GM12873 (cell line): Measurements from ENCODE around the gene PDZD2.

Source experiments
- TF ChIP-seq, protein P1 (sequence below): IDR thresholded peaks from 2 replicates; pipeline ENCODE4 v1.5.1; 2012; ENCODE audit warnings: low read depth, mild to moderate bottlenecking, moderate library complexity, low read length, control low read depth; ENCODE audit not compliant: insufficient read depth; ENCODE audit errors: missing control alignments

The PDZD2 gene

DNA sequence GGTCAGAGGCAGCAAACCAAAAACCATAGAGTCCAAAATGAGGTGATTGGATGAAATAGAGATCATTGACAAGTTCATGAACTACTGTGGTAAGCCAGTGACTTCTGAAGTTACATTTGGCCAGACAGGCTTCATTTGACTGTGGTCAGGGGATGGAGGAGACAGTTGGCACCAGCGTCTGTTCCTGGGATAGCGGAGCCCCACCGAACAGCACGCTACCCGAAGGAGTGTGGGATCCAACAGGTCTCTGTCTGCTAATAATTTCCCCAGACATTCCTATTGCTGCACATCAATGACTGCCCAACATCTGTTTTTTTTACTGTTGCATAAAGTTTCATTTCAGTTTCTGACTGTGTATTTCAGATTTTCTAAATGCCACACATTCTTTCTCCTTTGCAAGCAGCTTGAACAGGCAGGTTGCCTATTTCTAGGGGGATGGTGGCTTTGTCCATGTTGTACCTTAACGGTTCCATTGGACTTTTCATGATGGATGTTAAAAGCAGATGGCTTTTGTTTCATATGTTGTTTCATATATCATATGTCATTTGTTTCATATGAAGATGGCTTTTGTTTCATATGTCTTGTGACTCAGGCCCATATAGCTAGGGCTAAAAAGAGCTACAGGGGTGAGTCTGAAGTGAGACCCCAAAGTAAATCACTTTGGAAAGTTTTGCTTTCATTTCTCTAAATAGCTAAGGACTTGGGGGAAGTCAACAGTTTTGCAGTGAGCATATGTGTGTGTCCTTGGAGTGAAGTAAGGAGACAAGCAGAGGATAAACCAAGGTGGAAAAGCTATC is 354.4 kb downstream of the PDZD2 start:
- TF ChIP-seq, protein P1, sequence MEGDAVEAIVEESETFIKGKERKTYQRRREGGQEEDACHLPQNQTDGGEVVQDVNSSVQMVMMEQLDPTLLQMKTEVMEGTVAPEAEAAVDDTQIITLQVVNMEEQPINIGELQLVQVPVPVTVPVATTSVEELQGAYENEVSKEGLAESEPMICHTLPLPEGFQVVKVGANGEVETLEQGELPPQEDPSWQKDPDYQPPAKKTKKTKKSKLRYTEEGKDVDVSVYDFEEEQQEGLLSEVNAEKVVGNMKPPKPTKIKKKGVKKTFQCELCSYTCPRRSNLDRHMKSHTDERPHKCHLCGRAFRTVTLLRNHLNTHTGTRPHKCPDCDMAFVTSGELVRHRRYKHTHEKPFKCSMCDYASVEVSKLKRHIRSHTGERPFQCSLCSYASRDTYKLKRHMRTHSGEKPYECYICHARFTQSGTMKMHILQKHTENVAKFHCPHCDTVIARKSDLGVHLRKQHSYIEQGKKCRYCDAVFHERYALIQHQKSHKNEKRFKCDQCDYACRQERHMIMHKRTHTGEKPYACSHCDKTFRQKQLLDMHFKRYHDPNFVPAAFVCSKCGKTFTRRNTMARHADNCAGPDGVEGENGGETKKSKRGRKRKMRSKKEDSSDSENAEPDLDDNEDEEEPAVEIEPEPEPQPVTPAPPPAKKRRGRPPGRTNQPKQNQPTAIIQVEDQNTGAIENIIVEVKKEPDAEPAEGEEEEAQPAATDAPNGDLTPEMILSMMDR, result no peak

DNA sequence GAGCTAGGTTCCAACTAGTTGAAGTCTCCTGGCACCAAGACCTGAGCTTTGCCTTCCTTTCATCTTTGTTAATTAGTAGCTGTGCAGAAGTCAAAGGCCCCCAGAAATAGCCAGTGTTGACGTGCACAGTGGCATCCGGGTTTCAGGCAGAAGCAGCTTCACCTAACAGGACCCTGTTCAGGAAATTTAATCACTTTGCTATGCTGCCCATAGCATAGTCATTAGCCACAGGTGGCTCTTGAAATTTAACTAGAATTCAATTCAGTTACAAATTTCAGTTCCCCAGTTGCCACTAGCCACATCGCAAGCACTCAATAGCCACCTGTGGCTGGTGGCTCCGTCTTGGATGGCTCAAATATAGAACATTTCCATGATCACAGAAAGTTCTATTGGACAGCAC is 356.1 kb downstream of the PDZD2 start:
- TF ChIP-seq, protein P1, result no peak

DNA sequence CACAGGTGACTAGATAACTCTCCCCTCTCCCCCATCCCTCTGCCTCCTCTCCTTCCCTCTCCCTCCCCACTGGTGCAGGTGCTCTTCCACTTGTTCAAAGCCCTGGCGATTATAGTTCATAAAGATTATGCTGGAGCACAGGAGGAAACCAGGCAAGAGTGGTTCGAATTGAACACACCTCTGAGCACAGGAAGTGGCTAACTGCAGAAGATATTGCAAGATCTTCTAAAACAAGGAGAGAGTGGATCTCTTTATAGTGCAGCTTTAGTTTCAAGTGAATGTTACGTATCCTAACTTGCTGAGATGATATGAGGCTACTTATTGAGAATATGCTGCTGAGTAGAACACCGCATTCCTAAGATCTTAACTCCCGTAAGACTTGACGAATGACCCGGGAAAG is 356.8 kb downstream of the PDZD2 start:
- TF ChIP-seq, protein P1, result no peak

DNA sequence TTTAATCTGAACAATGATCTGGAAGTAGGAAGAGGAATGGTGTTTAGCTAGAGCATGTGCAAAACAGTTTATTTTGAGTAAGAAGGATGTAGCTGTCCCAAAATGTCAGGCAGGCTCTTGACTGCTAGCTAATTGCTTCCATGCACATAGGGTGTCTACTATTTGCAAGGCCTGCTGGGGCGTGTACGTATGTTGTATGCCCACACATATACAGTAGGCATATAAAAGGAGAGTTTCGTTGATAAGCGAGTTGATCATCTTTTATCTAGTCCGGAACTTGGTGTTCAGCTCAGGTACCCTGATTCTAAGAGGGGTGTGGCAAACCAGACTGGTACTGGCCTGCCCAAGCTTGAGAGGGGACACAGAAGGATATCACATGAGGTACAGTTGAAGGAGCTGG is 358.0 kb downstream of the PDZD2 start:
- TF ChIP-seq, protein P1, result no peak

DNA sequence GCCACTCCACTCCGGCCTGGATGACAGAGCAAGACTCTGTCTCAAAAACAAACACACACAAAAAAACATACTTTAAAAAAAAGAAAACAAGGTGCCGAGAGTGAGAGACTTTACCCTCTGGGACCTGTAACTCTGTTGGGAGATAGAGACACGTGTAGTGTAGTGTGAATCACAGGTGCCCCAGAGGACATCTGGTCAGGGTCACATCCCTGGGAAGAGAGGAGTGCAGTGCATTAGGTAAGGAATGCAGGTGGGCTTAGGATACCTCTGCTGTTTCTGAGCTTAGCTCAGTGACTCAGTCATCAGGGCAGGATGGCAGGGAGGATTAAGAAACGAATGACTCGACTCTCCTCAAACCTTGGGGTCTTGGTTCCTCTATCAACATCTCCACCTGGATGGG is 360.5 kb downstream of the PDZD2 start:
- TF ChIP-seq, protein P1, result no peak

DNA sequence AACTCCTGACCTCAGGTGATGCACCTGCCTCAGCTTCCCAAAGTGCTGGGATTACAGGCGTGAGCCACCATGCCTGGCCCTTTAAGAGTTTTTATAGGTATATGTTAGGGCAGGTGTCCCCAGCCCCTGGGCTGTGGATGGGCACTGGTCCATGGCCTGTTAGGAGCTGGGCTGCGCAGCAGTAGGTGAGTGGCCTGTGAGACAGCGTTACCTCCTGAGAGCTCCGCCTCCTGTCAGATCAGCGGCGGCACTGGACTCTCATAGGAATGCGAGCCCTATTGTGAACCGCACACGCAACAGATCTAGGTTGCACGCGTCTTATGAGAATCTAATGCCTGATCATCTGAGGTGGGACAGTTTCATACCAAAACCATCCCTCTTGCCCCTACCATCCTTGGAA is 361.8 kb downstream of the PDZD2 start:
- TF ChIP-seq, protein P1, result no peak

DNA sequence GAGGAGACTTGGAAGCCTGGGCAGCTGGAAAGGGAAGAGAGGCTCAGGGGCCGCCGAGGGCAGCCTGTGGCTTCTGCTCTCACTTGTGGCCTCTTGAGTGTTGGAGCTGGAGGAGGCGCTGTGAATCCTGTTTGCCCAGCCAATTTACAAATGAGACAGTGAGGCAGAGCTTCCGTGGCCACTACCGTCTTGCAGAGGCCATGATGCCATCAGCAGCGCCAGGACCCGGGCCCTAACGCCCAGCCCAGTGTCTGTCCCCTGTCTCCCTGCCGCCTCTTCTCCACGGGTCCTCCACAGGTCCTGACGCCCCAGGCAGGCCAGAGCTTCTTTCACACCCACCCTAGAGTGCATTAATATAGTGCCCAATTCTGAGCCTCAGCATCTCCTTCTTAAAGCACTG is 362.4 kb downstream of the PDZD2 start:
- TF ChIP-seq, protein P1, result no peak
